Measurements from ENCODE around the gene KDM4F. TPM values are rescaled to one million over a fixed set of nuclear protein-coding genes. Genes with fewer than 3 reads are reported as not detected.

KDM4F gene
- polyA plus RNA-seq, 2 of the 4 experiments (the other 2 are of a cell fraction): not detected

DNA sequence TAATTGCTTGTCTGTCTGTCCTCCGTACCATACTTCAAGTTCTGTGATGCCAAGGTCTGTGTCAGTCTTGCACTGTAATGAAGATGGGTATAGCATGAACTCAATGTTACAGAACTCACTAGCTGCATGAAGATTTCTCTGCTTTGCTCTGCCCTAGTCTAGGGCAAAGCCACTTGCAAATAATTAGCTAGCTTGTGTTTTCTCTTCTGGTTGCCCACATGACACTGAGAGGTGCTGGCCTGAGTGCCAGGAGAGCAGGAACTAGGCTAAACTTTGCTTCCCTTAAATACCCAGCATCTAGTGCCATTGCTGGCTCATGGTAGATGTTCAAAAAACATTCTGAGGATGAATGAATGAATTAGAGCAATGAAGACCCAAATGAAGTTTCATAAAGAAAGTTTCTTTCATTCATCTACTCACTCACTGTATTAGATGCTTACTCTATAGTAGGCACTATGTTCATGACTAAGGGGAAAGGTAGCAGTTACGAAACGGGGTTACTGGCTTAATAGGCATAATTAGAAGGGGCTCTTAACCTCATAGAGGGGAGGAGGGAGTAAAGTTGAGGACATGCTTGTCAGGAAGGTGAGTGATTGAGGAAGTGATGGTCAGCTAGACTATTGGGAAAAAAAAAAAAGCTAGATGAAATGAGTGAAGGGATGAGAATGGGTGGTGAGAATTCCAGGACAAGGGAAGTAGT is 36.0 kb downstream of the KDM4F start (continued):
- TF ChIP-seq TFCP2L1 (CRISPR knock-in tag; IDR thresholded peaks at IDR 0.05) (no peak), CHD2 (IDR thresholded peaks at IDR 0.05; ENCODE audit: low read length, partially characterized antibody) (no peak), ZNF302 (CRISPR knock-in tag; IDR thresholded peaks at IDR 0.05) (no peak), POLR2A (IDR thresholded peaks at IDR 0.05; ENCODE audit: low read length) (no peak), CEBPB (IDR thresholded peaks at IDR 0.05) (no peak)

DNA sequence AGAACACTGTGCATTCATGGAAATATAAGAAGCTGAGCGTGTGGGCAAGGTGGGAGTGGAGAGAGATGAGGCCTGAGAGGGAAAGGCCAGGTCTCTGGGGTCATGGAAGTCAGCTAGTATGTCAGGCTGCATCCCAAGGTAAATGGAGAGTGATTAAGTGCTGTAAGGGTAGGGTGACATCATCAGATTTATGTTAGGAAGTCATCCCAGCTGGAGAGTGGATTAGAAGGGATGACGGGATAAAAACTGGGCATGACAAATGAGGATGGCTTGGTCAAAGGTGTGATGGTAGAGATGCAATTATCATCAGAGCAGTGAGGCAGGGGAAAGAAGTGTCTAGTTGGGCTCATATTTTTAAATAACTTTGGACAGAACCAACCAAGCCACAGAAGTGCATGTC is 36.9 kb downstream of the KDM4F start:
- no peaks in the 10 kb centered on the region for H3K9me3 ChIP-seq
- H3K4me2 ChIP-seq: no peak overlapping the region
- WGBS (ENCODE audit: missing lambda C conversion rate): 67% methylated on average over 2 of the region's 2 CpGs
- FAIRE-seq: no peak
- no peak for DNase-seq (ENCODE audit: low read depth in 1 of 2, low spot score in 1 of 2)
- ChIA-PET POLR2A (no interaction called here), CTCF (interaction anchor here (0.7 to 1.2 kb wide), 2 partner anchors 7 to 13 kb away, joined by 3 read pairs; no protein-coding TSS in a partner anchor)
- TF ChIP-seq RFX5 (IDR thresholded peaks at IDR 0.05): no peak
- TF ChIP-seq CEBPB (IDR thresholded peaks at IDR 0.05): no peak
- no peak for TF ChIP-seq HOXA7 (CRISPR knock-in tag; IDR thresholded peaks at IDR 0.05)
- TF ChIP-seq EHF (CRISPR knock-in tag; IDR thresholded peaks at IDR 0.05): no peak
- TF ChIP-seq, protein P1, sequence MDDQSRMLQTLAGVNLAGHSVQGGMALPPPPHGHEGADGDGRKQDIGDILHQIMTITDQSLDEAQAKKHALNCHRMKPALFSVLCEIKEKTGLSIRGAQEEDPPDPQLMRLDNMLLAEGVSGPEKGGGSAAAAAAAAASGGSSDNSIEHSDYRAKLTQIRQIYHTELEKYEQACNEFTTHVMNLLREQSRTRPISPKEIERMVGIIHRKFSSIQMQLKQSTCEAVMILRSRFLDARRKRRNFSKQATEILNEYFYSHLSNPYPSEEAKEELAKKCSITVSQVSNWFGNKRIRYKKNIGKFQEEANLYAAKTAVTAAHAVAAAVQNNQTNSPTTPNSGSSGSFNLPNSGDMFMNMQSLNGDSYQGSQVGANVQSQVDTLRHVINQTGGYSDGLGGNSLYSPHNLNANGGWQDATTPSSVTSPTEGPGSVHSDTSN (IDR thresholded peaks at IDR 0.05): no peak
- no peak for TF ChIP-seq ZC3H11A (IDR thresholded peaks at IDR 0.05)
- no peak for TF ChIP-seq PHF8 (IDR thresholded peaks at IDR 0.05; ENCODE audit: borderline replicate concordance, low read depth)
- TF ChIP-seq, protein P2, sequence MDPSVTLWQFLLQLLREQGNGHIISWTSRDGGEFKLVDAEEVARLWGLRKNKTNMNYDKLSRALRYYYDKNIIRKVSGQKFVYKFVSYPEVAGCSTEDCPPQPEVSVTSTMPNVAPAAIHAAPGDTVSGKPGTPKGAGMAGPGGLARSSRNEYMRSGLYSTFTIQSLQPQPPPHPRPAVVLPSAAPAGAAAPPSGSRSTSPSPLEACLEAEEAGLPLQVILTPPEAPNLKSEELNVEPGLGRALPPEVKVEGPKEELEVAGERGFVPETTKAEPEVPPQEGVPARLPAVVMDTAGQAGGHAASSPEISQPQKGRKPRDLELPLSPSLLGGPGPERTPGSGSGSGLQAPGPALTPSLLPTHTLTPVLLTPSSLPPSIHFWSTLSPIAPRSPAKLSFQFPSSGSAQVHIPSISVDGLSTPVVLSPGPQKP (IDR thresholded peaks at IDR 0.05; ENCODE audit: low read depth, low read length): no peak
- TF ChIP-seq CHD4 (IDR thresholded peaks at IDR 0.05; ENCODE audit: borderline replicate concordance): no peak
- no peak for TF ChIP-seq EP300 (IDR thresholded peaks at IDR 0.05)
- TF ChIP-seq CHD2 (IDR thresholded peaks at IDR 0.05; ENCODE audit: low read length, partially characterized antibody): no peak
- TF ChIP-seq, protein P3, sequence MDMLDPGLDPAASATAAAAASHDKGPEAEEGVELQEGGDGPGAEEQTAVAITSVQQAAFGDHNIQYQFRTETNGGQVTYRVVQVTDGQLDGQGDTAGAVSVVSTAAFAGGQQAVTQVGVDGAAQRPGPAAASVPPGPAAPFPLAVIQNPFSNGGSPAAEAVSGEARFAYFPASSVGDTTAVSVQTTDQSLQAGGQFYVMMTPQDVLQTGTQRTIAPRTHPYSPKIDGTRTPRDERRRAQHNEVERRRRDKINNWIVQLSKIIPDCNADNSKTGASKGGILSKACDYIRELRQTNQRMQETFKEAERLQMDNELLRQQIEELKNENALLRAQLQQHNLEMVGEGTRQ (IDR thresholded peaks at IDR 0.05): no peak
- TF ChIP-seq HDAC2 (IDR thresholded peaks at IDR 0.05): no peak
- TF ChIP-seq POLR2A (IDR thresholded peaks at IDR 0.05; ENCODE audit: low read length): no peak
- no peak overlapping the region for H3K4me3 ChIP-seq
- peaks cover 3% of the 10 kb centered on the region; the same call in 1 of the 3 replicates for H3K4me1 ChIP-seq
- ATAC-seq: no peak
- H3K27ac ChIP-seq: no peak overlapping the region

DNA sequence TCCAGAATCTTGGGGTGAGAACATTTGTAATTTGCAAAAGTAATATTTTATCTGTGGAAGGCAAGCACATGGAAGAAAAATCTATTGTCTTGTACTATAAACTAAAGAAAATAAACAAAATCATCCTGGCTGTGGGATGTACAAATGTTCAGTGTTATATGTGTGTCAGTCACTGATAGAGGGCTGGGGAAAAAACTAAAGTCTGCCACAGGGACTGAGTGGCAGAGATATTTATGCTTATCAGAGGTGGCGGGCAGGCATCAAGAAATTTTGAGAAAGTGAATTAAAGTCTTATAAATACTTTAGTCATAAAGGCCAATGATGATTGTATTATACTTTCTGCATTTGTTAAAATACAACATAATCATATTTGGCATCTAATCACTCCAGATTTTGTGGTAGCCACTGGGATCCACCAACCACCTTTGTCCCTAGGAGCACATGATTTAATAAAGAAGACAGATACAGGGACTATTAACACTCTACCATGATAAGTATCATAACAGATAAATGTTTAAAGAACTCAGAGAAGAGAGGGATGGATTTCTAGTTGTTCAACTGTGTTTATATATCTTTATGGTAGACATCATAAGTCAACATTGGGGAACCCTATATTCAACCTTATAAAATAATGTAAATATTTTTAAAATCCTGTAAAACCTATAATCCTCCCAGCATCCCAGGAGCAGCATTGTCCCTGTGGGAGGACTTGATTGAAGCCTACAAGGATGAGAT is 37.8 kb downstream of the KDM4F start:
- FAIRE-seq: no peak
- ChIA-PET CTCF (interaction anchor here (1.1 kb wide), 1 partner anchor 14 kb away, joined by 3 read pairs; no protein-coding TSS in a partner anchor), POLR2A (no interaction called here)
- TF ChIP-seq FOXS1 (CRISPR knock-in tag; IDR thresholded peaks at IDR 0.05) (no peak), CHD4 (IDR thresholded peaks at IDR 0.05; ENCODE audit: borderline replicate concordance) (no peak), RARB (CRISPR knock-in tag; IDR thresholded peaks at IDR 0.05) (no peak), HEYL (CRISPR knock-in tag; IDR thresholded peaks at IDR 0.05) (no peak), KDM5A (IDR thresholded peaks at IDR 0.05) (no peak), CEBPB (IDR thresholded peaks at IDR 0.05) (no peak), MYC (IDR thresholded peaks at IDR 0.05; ENCODE audit: borderline replicate concordance, low read length) (no peak), JUNB (IDR thresholded peaks at IDR 0.05) (no peak), ESRRA (IDR thresholded peaks at IDR 0.05; ENCODE audit: borderline replicate concordance, low read length) (no peak)
- TF ChIP-seq, protein P4, sequence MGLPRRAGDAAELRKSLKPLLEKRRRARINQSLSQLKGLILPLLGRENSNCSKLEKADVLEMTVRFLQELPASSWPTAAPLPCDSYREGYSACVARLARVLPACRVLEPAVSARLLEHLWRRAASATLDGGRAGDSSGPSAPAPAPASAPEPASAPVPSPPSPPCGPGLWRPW (IDR thresholded peaks at IDR 0.05): no peak
- TF ChIP-seq, protein P5, sequence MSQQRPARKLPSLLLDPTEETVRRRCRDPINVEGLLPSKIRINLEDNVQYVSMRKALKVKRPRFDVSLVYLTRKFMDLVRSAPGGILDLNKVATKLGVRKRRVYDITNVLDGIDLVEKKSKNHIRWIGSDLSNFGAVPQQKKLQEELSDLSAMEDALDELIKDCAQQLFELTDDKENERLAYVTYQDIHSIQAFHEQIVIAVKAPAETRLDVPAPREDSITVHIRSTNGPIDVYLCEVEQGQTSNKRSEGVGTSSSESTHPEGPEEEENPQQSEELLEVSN (IDR thresholded peaks at IDR 0.05; ENCODE audit: borderline replicate concordance, low read depth): no peak
- TF ChIP-seq, protein P6, sequence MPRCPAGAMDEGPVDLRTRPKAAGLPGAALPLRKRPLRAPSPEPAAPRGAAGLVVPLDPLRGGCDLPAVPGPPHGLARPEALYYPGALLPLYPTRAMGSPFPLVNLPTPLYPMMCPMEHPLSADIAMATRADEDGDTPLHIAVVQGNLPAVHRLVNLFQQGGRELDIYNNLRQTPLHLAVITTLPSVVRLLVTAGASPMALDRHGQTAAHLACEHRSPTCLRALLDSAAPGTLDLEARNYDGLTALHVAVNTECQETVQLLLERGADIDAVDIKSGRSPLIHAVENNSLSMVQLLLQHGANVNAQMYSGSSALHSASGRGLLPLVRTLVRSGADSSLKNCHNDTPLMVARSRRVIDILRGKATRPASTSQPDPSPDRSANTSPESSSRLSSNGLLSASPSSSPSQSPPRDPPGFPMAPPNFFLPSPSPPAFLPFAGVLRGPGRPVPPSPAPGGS (IDR thresholded peaks at IDR 0.05): no peak
- TF ChIP-seq, protein P1 (IDR thresholded peaks at IDR 0.05): no peak
- TF ChIP-seq, protein P7, sequence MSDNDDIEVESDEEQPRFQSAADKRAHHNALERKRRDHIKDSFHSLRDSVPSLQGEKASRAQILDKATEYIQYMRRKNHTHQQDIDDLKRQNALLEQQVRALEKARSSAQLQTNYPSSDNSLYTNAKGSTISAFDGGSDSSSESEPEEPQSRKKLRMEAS (IDR thresholded peaks at IDR 0.05): no peak

More for the DNA sequence above, 37.8 kb downstream of the KDM4F start:
- H3K4me2 ChIP-seq: no peak overlapping the region
- DNase-seq (ENCODE audit: low read depth in 1 of 2, low spot score in 1 of 2) (no peak), ATAC-seq (no peak)
- H3K27ac ChIP-seq: no peak overlapping the region
- peaks cover 6% of the 10 kb centered on the region; the same call in 1 of the 3 replicates for H3K4me1 ChIP-seq
- no peaks in the 10 kb centered on the region for H3K9me3 ChIP-seq
- WGBS (ENCODE audit: missing lambda C conversion rate): 89% methylated on average over 1 of the region's 1 CpG
- H3K4me3 ChIP-seq: no peak overlapping the region

Data from A549 (cell line).